H1 (cell line): ENCODE data around the gene GTF3C5. TPM values are rescaled to one million over a fixed set of nuclear protein-coding genes. Genes with fewer than 3 reads are reported as not detected.

Experiments used
- CTCF ChIA-PET: fragments of 300-600 bp; sonication (Branson Sonifier 250); formaldehyde crosslinking; loops from one replicate; lab custom pipeline; 2021; ENCODE audit not compliant: partially characterized antibody; lab: Charles Lee
- POLR2A ChIA-PET: fragments of 300-600 bp; sonication (Branson Sonifier 250); formaldehyde crosslinking; loops from one replicate; lab custom pipeline; 2021; ENCODE audit warnings: inconsistent platforms; ENCODE audit not compliant: partially characterized antibody; lab: Charles Lee
- DNase-seq, 2 experiments: peaks; one replicate each; pipeline versions ENCODE4 v3.0.0 to v3.0.0-alpha.2; 2010 to 2022; ENCODE audit warnings: low spot score in 2 of 2, low read depth in 1 of 2, mixed read lengths in 1 of 2
- FAIRE-seq: peaks from 2 replicates; lab custom pipeline; 2011; peaks lifted over from hg19 to GRCh38; lab: Jason Lieb, UNC
- H2AFZ ChIP-seq: 2 replicates; pipeline ENCODE4 v1.8.1; 2012; ENCODE audit warnings: low read length, inconsistent platforms
- H2AK5ac ChIP-seq: 2 replicates; pipeline ENCODE4 v1.6.1; 2013; ENCODE audit warnings: low read depth, low read length
- H2BK120ac ChIP-seq: replicated peaks from 2 replicates; pipeline ENCODE3; 2013; ENCODE audit warnings: low read depth, low read length, inconsistent platforms
- H2BK12ac ChIP-seq: 2 replicates; pipeline ENCODE4 v1.6.1; 2013; ENCODE audit warnings: low read depth, low read length
- H2BK15ac ChIP-seq: 2 replicates; pipeline ENCODE4 v1.6.1; 2013; ENCODE audit warnings: low read length
- H2BK20ac ChIP-seq: 2 replicates; pipeline ENCODE4 v1.6.1; 2013; ENCODE audit warnings: low read length
- H2BK5ac ChIP-seq: 2 replicates; pipeline ENCODE4 v1.6.1; 2013; ENCODE audit warnings: low read depth, low read length
- H3K14ac ChIP-seq: 2 replicates; pipeline ENCODE4 v1.6.1; 2013; ENCODE audit warnings: inconsistent platforms; ENCODE audit not compliant: insufficient read length
- H3K18ac ChIP-seq: 2 replicates; pipeline ENCODE4 v1.6.1; 2013; ENCODE audit warnings: low read length; ENCODE audit errors: extremely low read depth
- H3K23ac ChIP-seq: 2 replicates; pipeline ENCODE4 v1.6.1; 2013; ENCODE audit warnings: inconsistent platforms; ENCODE audit not compliant: insufficient read length
- H3K23me2 ChIP-seq: 2 replicates; pipeline ENCODE4 v1.6.1; 2013; ENCODE audit warnings: low read depth, low read length
- H3K27ac ChIP-seq: 2 replicates; pipeline ENCODE4 v1.6.1; 2011; ENCODE audit warnings: low read depth, low read length, inconsistent platforms
- H3K27me3 ChIP-seq, 4 experiments: replicated peaks in 1 of 4; 1 replicate in 1 of 4; 2 replicates in 3 of 4; pipeline versions ENCODE4 v1.6.1 to v1.8.1; 2011 to 2013; ENCODE audit warnings: low read length in 3 of 4, mild to moderate bottlenecking in 3 of 4, inconsistent platforms in 2 of 4, mixed read lengths in 2 of 4, moderate library complexity in 1 of 4; ENCODE audit not compliant: control insufficient read depth in 3 of 4, insufficient read depth in 3 of 4; ENCODE audit errors: extremely low read depth in 1 of 4
- H3K36me3 ChIP-seq, 4 experiments: 2 replicates each; pipeline versions ENCODE4 v1.6.1 to v1.8.1; 2011 to 2013; ENCODE audit warnings: mild to moderate bottlenecking in 4 of 4, low read length in 3 of 4, moderate library complexity in 2 of 4, control low read depth in 1 of 4, inconsistent platforms in 1 of 4; ENCODE audit not compliant: insufficient read depth in 4 of 4, control insufficient read depth in 2 of 4
- H3K4ac ChIP-seq: replicated peaks from 2 replicates; pipeline ENCODE3; 2013; ENCODE audit warnings: low read length, low read depth, mixed read lengths, inconsistent platforms; ENCODE audit not compliant: insufficient read length
- H3K4me1 ChIP-seq, 4 experiments: replicated peaks in 1 of 4; 1 replicate in 1 of 4; 2 replicates in 3 of 4; pipeline versions ENCODE4 v1.6.1 to v1.8.1; 2011 to 2013; ENCODE audit warnings: low read length in 3 of 4, inconsistent platforms in 2 of 4, mixed read lengths in 1 of 4; ENCODE audit not compliant: insufficient read depth in 4 of 4, control insufficient read depth in 3 of 4
- H3K4me2 ChIP-seq, 2 experiments: 2 replicates each; pipeline versions ENCODE4 v1.6.1 to v1.8.1; 2011 to 2013; ENCODE audit warnings: low read depth in 2 of 2, low read length in 2 of 2, control low read depth in 1 of 2, inconsistent platforms in 1 of 2, mild to moderate bottlenecking in 1 of 2; ENCODE audit not compliant: insufficient read depth in 1 of 2
- H3K4me3 ChIP-seq, 4 experiments: fragments of 200-600, 300-600 bp in 1 of 4; sonication (generic), shearing (Covaris generic), sonication (Bioruptor Twin) in 1 of 4; 2 replicates each; pipeline versions ENCODE4 v1.5.1 to v1.8.1; 2011 to 2016; ENCODE audit warnings: low read length in 4 of 4, low read depth in 3 of 4, control low read depth in 2 of 4, inconsistent platforms in 2 of 4, mild to moderate bottlenecking in 2 of 4, mixed read lengths in 1 of 4, moderate library complexity in 1 of 4; ENCODE audit not compliant: insufficient read depth in 2 of 4; ENCODE audit errors: extremely low read depth in 1 of 4
- H3K56ac ChIP-seq: replicated peaks from 2 replicates; pipeline ENCODE3; 2013; ENCODE audit warnings: low read depth, mild to moderate bottlenecking, mixed read lengths, low read length, inconsistent platforms; ENCODE audit not compliant: insufficient read length
- H3K79me1 ChIP-seq: 2 replicates; pipeline ENCODE4 v1.6.1; 2013; ENCODE audit warnings: low read depth, low read length, control low read depth
- H3K79me2 ChIP-seq, 2 experiments: 2 replicates each; pipeline versions ENCODE4 v1.6.1 to v1.8.1; 2012 to 2013; ENCODE audit warnings: low read length in 2 of 2, mild to moderate bottlenecking in 2 of 2, inconsistent platforms in 1 of 2; ENCODE audit not compliant: insufficient read depth in 2 of 2, control insufficient read depth in 1 of 2
- H3K9ac ChIP-seq, 4 experiments: replicated peaks in 1 of 4; 1 replicate in 1 of 4; 2 replicates in 3 of 4; pipeline versions ENCODE4 v1.6.1 to v1.8.1; 2011 to 2013; ENCODE audit warnings: low read depth in 3 of 4, low read length in 3 of 4, control low read depth in 2 of 4, mild to moderate bottlenecking in 2 of 4, moderate library complexity in 2 of 4, inconsistent platforms in 1 of 4; ENCODE audit errors: extremely low read depth in 1 of 4
- H3K9me3 ChIP-seq, 2 experiments: 2 replicates each; pipeline versions ENCODE4 v1.6.1 to v1.8.1; 2012 to 2013; ENCODE audit warnings: mild to moderate bottlenecking in 2 of 2, moderate library complexity in 2 of 2, control low read depth in 1 of 2, inconsistent platforms in 1 of 2, low read depth in 1 of 2, low read length in 1 of 2, mixed read lengths in 1 of 2; ENCODE audit not compliant: insufficient read depth in 2 of 2
- H4K20me1 ChIP-seq, 2 experiments: replicated peaks in 1 of 2; 2 replicates each; pipeline versions ENCODE3 to v1.8.1; 2011 to 2013; ENCODE audit warnings: inconsistent platforms in 2 of 2, low read length in 2 of 2, mild to moderate bottlenecking in 1 of 2; ENCODE audit not compliant: insufficient read depth in 2 of 2, control insufficient read depth in 1 of 2
- H4K5ac ChIP-seq: 2 replicates; pipeline ENCODE4 v1.6.1; 2013; ENCODE audit warnings: low read length, low read depth, mixed read lengths, inconsistent platforms; ENCODE audit not compliant: insufficient read length
- H4K8ac ChIP-seq: 2 replicates; pipeline ENCODE4 v1.8.0; 2013; ENCODE audit warnings: mild to moderate bottlenecking, moderate library complexity, low read length, inconsistent platforms; ENCODE audit not compliant: insufficient read depth; ENCODE audit errors: extremely low read depth
- H4K91ac ChIP-seq: replicated peaks from 2 replicates; pipeline ENCODE3; 2013; ENCODE audit warnings: low read length, mixed read lengths, inconsistent platforms; ENCODE audit not compliant: insufficient read length
- BCL11A ChIP-seq, 2 experiments: IDR thresholded peaks; one replicate each; pipeline ENCODE4 v1.6.1; 2011; ENCODE audit warnings: low read depth in 2 of 2, low read length in 2 of 2, mild to moderate bottlenecking in 2 of 2
- CBX5 ChIP-seq: fragments of 300-800, 300-1000 bp; sonication (generic); IDR thresholded peaks from 2 replicates; pipeline ENCODE4 v1.7.1; 2016; ENCODE audit warnings: antibody characterized with exemption, low read length, low read depth
- CHD1 ChIP-seq: IDR thresholded peaks from 2 replicates; pipeline ENCODE4 v1.6.1; 2012; ENCODE audit warnings: low read depth, low read length, improper control_type of control experiment
- CREB1 ChIP-seq: IDR thresholded peaks from 2 replicates; pipeline ENCODE4 v1.6.1; 2012; ENCODE audit warnings: inconsistent platforms
- HDAC2 ChIP-seq, 2 experiments: fragments of 300-600 bp in 1 of 2; sonication (generic) in 1 of 2; IDR thresholded peaks; 2 replicates each; pipeline ENCODE4 v1.6.1; 2011 to 2012; ENCODE audit warnings: low read depth in 2 of 2, low read length in 2 of 2, mild to moderate bottlenecking in 2 of 2, moderate library complexity in 2 of 2, borderline replicate concordance in 1 of 2, inconsistent platforms in 1 of 2
- JUN ChIP-seq: IDR thresholded peaks from 2 replicates; pipeline ENCODE4 v1.6.1; 2011; ENCODE audit warnings: low read depth, mild to moderate bottlenecking, improper control_type of control experiment, low read length
- JUND ChIP-seq: IDR thresholded peaks from 2 replicates; pipeline ENCODE4 v1.6.1; 2011; ENCODE audit warnings: mild to moderate bottlenecking, improper control_type of control experiment, low read length
- KDM5A ChIP-seq: fragments of 200-600 bp; IDR thresholded peaks from 2 replicates; pipeline ENCODE4 v1.7.1; 2012; ENCODE audit warnings: mild to moderate bottlenecking, low read length, inconsistent platforms, mixed read lengths
- POU5F1 ChIP-seq: IDR thresholded peaks from 2 replicates; pipeline ENCODE4 v1.6.1; 2011; ENCODE audit warnings: low read depth, mild to moderate bottlenecking, low read length, moderate library complexity
- RFX5 ChIP-seq: IDR thresholded peaks from 2 replicates; pipeline ENCODE4 v1.6.1; 2011; ENCODE audit warnings: low read depth, low read length, improper control_type of control experiment, borderline replicate concordance
- RXRA ChIP-seq: IDR thresholded peaks from 2 replicates; pipeline ENCODE4 v1.6.1; 2011; ENCODE audit warnings: low read depth, mild to moderate bottlenecking, low read length, moderate library complexity; ENCODE audit not compliant: insufficient read depth
- WGBS, 2 experiments: shearing (Covaris generic) in 1 of 2; methylation state at CpG; one replicate each; pipeline versions ENCODE4 v1.1.6 to v1.1.7; 2013 to 2015; ENCODE audit warnings: low lambda C conversion rate in 2 of 2, mixed read lengths in 2 of 2, inconsistent platforms in 1 of 2, low coverage in 1 of 2, missing lambda C conversion rate in 1 of 2; ENCODE audit not compliant: insufficient replicate concordance in 2 of 2, insufficient coverage in 1 of 2, insufficient read length in 1 of 2; ENCODE audit errors: extremely low coverage in 1 of 2, missing lambda C conversion rate in 1 of 2; 5-methylcytosine and 5-hydroxymethylcytosine counted together
- polyA plus RNA-seq, 7 experiments: library from polyadenylated mRNA; depleted of rRNA in 3 of 7; stranded (reverse) in 5 of 7; unstranded in 2 of 7; fragments of >200 nt in 5 of 7; fragments of 200-250 nt in 2 of 7; gene quantifications; 1 replicate in 5 of 7; 2 replicates in 1 of 7; 4 replicates in 1 of 7; pipeline versions ENCODE4 v1.2.1 to v1.2.3, GENCODE V29; 2011 to 2013; ENCODE audit warnings: missing spikeins in 2 of 7, mixed read lengths in 2 of 7
- total RNA-seq: library from RNA; stranded (reverse); fragmentation: NEBNext Ultra II Directional; extraction: Animal tissue kit (Norgen Biotek cat#: 25700); gene quantifications from 2 replicates; pipeline ENCODE4 v1.2.1, GENCODE V29; 2021
- TF ChIP-seq, protein P1 (sequence below), 3 experiments: IDR thresholded peaks; 1 replicate in 2 of 3; 2 replicates in 1 of 3; pipeline versions ENCODE4 v1.5.1 to v1.6.1; 2011; ENCODE audit warnings: low read length in 3 of 3, mild to moderate bottlenecking in 3 of 3, inconsistent platforms in 2 of 3, low read depth in 1 of 3, moderate library complexity in 1 of 3; ENCODE audit not compliant: insufficient read depth in 1 of 3; ENCODE audit errors: control extremely low read depth in 1 of 3

Gene GTF3C5
- total and polyA plus RNA-seq, 2 of the 8 experiments (the other 6 are each of a cell fraction or from before 2014, with no cell fraction given): 78.7 to 87.1 TPM

DNA sequence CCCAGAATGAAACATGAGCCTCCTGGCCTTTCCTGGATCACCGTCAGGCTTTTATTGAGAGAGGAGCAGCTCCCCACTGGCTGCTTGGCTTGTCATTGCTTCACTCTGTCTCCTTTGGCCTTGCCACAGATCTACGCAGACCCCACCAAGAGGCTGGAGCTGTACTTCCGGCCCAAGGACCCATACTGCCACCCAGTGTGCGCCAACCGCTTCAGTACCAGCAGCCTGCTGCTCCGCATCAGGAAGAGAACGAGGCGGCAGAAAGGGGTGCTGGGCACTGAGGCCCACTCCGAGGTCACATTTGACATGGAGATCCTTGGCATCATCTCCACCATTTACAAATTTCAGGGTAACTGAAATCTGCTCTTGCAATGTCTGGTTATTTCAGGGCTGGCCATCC, 11.2 kb downstream of the GTF3C5 start:
- no peaks in the 10 kb centered on the region for H3K9me3 ChIP-seq
- H3K23ac ChIP-seq: no peak overlapping the region
- 96% methylated on average over 8 of the region's 9 CpGs; no CpG with 5 or more reads in 1 of the 2 experiments for WGBS, 2 experiments
- FAIRE-seq: no peak
- H4K5ac ChIP-seq: no peak overlapping the region
- no peak overlapping the region for H2BK12ac ChIP-seq
- no peak overlapping the region for H2AFZ ChIP-seq
- H2BK20ac ChIP-seq: no peak overlapping the region
- H3K14ac ChIP-seq: no peak overlapping the region
- H3K4me1 ChIP-seq: no peaks in the 10 kb centered on the region
- POLR2A ChIA-PET: interaction anchor here (1.1 to 1.6 kb wide), 2 partner anchors 11 to 18 kb away, joined by 4 read pairs; partner anchors contain the start of gene GTF3C5
- no peak overlapping the region for H3K9ac ChIP-seq
- no peak overlapping the region for H2BK5ac ChIP-seq
- no peak overlapping the region for H4K8ac ChIP-seq
- H3K23me2 ChIP-seq: no peaks in the 10 kb centered on the region
- H3K79me1 ChIP-seq: peaks cover 8% of the 10 kb centered on the region
- no peak overlapping the region for H4K91ac ChIP-seq
- no peak overlapping the region for H3K18ac ChIP-seq
- H3K27me3 ChIP-seq: no peaks in the 10 kb centered on the region
- no peak overlapping the region for H2AK5ac ChIP-seq
- peaks cover 2 to 35% of the 10 kb centered on the region in 2 experiments; a peak in 2 of 4 replicates for H3K79me2 ChIP-seq
- H3K56ac ChIP-seq: no peak overlapping the region
- H3K27ac ChIP-seq: no peak overlapping the region
- no peak overlapping the region for H2BK120ac ChIP-seq
- H3K4ac ChIP-seq: no peak overlapping the region
- DNase-seq: no peak
- no peak overlapping the region for H3K4me3 ChIP-seq
- peaks cover 17 to 37% (median 30%) of the 10 kb centered on the region in 4 experiments for H3K36me3 ChIP-seq
- H3K4me2 ChIP-seq: no peak overlapping the region
- no peak overlapping the region for H2BK15ac ChIP-seq
- peaks cover 11 to 28% of the 10 kb centered on the region in 2 experiments for H4K20me1 ChIP-seq
- CTCF ChIA-PET: interaction anchor here (0.6 to 4.6 kb wide), 7 partner anchors 10 to 105 kb away, joined by 3 to 23 read pairs (median 7); partner anchors contain the start of genes GFI1B and GTF3C5
- TF ChIP-seq JUN: no peak
- TF ChIP-seq BCL11A (IDR thresholded peaks at IDR 0.05; ENCODE audit: low read depth in 2 of 2, low read length in 2 of 2): no peak
- no peak for TF ChIP-seq CREB1
- no peak for TF ChIP-seq RXRA
- no peak for TF ChIP-seq CBX5
- TF ChIP-seq, protein P1, sequence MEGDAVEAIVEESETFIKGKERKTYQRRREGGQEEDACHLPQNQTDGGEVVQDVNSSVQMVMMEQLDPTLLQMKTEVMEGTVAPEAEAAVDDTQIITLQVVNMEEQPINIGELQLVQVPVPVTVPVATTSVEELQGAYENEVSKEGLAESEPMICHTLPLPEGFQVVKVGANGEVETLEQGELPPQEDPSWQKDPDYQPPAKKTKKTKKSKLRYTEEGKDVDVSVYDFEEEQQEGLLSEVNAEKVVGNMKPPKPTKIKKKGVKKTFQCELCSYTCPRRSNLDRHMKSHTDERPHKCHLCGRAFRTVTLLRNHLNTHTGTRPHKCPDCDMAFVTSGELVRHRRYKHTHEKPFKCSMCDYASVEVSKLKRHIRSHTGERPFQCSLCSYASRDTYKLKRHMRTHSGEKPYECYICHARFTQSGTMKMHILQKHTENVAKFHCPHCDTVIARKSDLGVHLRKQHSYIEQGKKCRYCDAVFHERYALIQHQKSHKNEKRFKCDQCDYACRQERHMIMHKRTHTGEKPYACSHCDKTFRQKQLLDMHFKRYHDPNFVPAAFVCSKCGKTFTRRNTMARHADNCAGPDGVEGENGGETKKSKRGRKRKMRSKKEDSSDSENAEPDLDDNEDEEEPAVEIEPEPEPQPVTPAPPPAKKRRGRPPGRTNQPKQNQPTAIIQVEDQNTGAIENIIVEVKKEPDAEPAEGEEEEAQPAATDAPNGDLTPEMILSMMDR (IDR thresholded peaks at IDR 0.05; ENCODE audit: control extremely low read depth in 1 of 3, insufficient read depth in 1 of 3, low read depth in 1 of 3, low read length in 3 of 3): no peak
- no peak for TF ChIP-seq KDM5A
- TF ChIP-seq RFX5: no peak
- no peak for TF ChIP-seq POU5F1
- TF ChIP-seq HDAC2 (IDR thresholded peaks at IDR 0.05; ENCODE audit: borderline replicate concordance in 1 of 2, low read depth in 2 of 2, low read length in 2 of 2): no peak
- TF ChIP-seq JUND: no peak
- TF ChIP-seq CHD1: no peak
